ENCODE measurements around the gene RBP5.

DNA sequence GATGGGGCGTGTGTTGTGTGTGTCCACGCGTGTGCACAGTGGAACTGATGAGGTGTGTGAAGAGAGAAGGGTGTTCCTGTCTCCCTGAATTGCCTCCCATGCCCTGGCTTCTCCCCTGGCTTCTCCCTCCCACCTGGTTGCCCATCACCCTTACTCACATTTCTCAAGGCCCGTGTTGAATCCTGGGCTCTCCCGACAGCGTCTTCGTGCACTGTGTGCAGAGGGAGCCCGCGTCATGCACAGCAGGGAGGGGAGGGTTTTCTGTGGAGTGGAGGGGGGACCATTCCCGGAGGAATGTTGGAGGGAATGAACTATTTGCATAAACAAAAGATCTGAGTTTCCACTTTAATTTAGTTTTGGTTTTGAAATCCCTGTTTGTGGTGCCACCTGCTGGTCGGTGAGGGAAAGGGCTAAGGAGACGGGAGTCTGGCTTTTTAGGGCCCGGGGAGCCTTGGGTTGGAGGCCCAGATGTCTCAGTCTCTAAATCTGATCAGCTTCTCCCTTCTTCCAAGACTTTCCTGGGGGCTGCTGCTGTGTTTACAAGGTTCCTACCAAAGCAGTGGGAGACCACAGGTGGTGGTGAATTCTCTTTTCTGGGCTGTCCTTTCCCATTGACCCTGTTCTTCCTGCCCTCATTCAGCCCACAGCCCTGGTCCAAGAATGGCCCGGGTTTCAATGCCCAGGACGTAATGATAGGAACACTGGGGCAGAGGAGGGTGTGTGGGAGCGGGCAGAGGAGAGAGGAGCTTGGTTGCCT, 36.3 kb downstream of the RBP5 start, which contains the start of gene C1R:
- TF ChIP-seq POLR2A (IDR thresholded peaks at IDR 0.05; ENCODE audit: extremely low read depth, insufficient read length) (no peak), MYC (IDR thresholded peaks at IDR 0.05; ENCODE audit: low read depth, low read length) (no peak)
- TF ChIP-seq, protein P1, sequence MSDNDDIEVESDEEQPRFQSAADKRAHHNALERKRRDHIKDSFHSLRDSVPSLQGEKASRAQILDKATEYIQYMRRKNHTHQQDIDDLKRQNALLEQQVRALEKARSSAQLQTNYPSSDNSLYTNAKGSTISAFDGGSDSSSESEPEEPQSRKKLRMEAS (IDR thresholded peaks at IDR 0.05; ENCODE audit: low read depth, low read length) = no peak
- TF ChIP-seq, protein P2, sequence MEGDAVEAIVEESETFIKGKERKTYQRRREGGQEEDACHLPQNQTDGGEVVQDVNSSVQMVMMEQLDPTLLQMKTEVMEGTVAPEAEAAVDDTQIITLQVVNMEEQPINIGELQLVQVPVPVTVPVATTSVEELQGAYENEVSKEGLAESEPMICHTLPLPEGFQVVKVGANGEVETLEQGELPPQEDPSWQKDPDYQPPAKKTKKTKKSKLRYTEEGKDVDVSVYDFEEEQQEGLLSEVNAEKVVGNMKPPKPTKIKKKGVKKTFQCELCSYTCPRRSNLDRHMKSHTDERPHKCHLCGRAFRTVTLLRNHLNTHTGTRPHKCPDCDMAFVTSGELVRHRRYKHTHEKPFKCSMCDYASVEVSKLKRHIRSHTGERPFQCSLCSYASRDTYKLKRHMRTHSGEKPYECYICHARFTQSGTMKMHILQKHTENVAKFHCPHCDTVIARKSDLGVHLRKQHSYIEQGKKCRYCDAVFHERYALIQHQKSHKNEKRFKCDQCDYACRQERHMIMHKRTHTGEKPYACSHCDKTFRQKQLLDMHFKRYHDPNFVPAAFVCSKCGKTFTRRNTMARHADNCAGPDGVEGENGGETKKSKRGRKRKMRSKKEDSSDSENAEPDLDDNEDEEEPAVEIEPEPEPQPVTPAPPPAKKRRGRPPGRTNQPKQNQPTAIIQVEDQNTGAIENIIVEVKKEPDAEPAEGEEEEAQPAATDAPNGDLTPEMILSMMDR (IDR thresholded peaks at IDR 0.05; ENCODE audit: low read depth, low read length) = peak; percentile 88
